ENCODE data around the gene FBLN7. TPM values are rescaled to one million over a fixed set of nuclear protein-coding genes. Genes with fewer than 3 reads are reported as not detected.

Gene FBLN7
- total RNA-seq, 2 donors from 2014 or later: 3.0 to 4.0 TPM

- H3K4me1 ChIP-seq (replicated peaks): no peaks in the 10 kb centered on the region
- no peak overlapping the region for H3K4me3 ChIP-seq
- H3K9me3 ChIP-seq: no peaks in the 10 kb centered on the region
- 80% methylated on average over 4 of the region's 4 CpGs for WGBS
- H3K36me3 ChIP-seq: no peaks in the 10 kb centered on the region
- TF ChIP-seq POLR2AphosphoS5 (IDR thresholded peaks at IDR 0.05) (no peak), POLR2A (IDR thresholded peaks at IDR 0.05) (no peak), CTCF (IDR thresholded peaks at IDR 0.05) (no peak)
- DNase-seq (ENCODE audit: low spot score): no peak
- intact Hi-C loops (cut with DNase I): no loop called here
- no peak overlapping the region for H3K27ac ChIP-seq
- no peaks in the 10 kb centered on the region for H3K27me3 ChIP-seq (replicated peaks; ENCODE audit: insufficient read depth)
Measured at GRCh38 chr2:112194482-112194881, 56.3 kb downstream of the FBLN7 start.

DNA sequence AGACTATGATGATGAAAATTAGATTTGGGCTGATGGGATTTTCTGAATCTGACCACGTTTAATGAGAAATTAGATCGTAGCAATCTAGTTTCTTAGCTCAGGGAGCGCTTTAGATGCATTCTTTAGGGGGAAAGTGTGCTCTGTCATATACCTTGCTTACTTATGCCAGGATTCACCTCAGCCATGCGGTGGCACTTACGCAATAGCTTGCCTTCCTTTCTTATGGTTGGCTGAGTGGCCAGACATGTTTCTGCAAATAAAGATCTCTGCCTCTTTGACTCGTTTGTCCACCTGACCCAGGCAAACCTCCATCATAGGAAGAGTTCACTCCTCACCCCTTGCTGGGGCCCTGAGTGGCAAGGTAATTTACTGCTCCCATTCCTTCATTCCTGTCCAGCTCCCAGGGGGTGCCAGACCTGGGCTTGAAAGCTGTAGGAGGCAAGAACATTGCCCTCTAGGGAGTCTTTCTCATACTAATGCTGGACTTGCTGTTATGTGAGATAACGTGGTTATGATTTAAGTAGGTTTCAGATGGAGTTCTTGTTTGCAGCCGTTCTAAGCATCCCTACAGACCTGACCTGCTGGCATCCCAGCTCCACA is 57.1 kb downstream of the FBLN7 start:
- DNase-seq (ENCODE audit: low spot score): no peak
- H3K27me3 ChIP-seq (replicated peaks; ENCODE audit: insufficient read depth): no peaks in the 10 kb centered on the region
- no peak overlapping the region for H3K27ac ChIP-seq
- 75% methylated on average over 8 of the region's 8 CpGs for WGBS
- H3K4me3 ChIP-seq: no peak overlapping the region
- H3K9me3 ChIP-seq: no peaks in the 10 kb centered on the region
- intact Hi-C loops (cut with DNase I): no loop called here
- H3K36me3 ChIP-seq: no peaks in the 10 kb centered on the region
- no peak for TF ChIP-seq CTCF (IDR thresholded peaks at IDR 0.05)
- no peak for TF ChIP-seq POLR2A (IDR thresholded peaks at IDR 0.05)
- no peak for TF ChIP-seq POLR2AphosphoS5 (IDR thresholded peaks at IDR 0.05)
- H3K4me1 ChIP-seq (replicated peaks): no peaks in the 10 kb centered on the region

DNA sequence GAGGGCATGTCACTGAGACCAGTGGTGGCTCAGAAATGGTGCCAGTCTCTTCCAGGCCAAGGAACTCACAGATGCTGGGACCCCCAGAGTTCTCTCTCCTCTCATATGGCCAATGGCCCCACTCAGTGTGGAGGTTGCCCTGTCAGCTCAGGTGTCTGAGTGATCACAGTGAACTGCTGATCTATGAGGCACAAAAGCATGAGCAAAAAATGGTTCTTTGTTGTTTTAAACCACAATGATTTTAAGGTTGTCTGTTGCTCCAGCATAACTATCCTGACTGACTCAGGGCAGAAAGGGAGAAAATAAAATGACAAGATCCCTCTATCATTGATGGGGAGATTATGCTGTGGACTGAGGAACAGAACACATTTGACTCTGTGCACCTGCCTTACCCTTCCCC is 57.8 kb downstream of the FBLN7 start:
- TF ChIP-seq POLR2A (IDR thresholded peaks at IDR 0.05) (no peak), POLR2AphosphoS5 (IDR thresholded peaks at IDR 0.05) (no peak), CTCF (IDR thresholded peaks at IDR 0.05) (no peak)
- Histone ChIP-seq H3K27ac (no peak overlapping the region), H3K9me3 (no peaks in the 10 kb centered on the region), H3K36me3 (no peaks in the 10 kb centered on the region), H3K27me3 (replicated peaks; ENCODE audit: insufficient read depth) (no peaks in the 10 kb centered on the region), H3K4me3 (no peak overlapping the region), H3K4me1 (replicated peaks) (no peaks in the 10 kb centered on the region)
- intact Hi-C loops (cut with DNase I): no loop called here
- DNase-seq (ENCODE audit: low spot score): no peak

DNA sequence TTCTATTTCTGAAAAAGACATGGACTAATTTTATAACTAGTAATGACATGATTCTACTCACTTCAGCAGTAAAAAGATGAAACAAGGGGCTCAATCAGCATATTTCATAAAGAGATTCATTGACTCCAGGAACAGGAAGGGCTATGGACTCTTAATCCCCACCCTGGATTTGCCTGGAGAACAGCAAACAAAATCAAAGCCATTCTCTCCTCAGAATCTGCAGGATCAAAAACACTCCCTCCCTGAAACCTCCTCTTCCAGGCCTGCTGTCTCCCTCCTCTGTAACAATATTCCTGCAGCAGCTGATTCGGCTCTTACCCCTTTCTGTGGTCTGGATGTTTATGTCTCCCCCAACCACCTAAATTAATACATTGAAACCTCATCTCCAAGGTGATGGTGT is 59.7 kb downstream of the FBLN7 start:
- H3K9me3 ChIP-seq: no peaks in the 10 kb centered on the region
- no peak for DNase-seq (ENCODE audit: low spot score)
- H3K4me1 ChIP-seq (replicated peaks): no peaks in the 10 kb centered on the region
- H3K36me3 ChIP-seq: no peaks in the 10 kb centered on the region
- WGBS: 67% methylated on average over 1 of the region's 1 CpG
- no peak overlapping the region for H3K4me3 ChIP-seq
- H3K27me3 ChIP-seq (replicated peaks; ENCODE audit: insufficient read depth): no peaks in the 10 kb centered on the region
- H3K27ac ChIP-seq: no peak overlapping the region
- intact Hi-C loops (cut with DNase I): no loop called here
- TF ChIP-seq CTCF (IDR thresholded peaks at IDR 0.05) (no peak), POLR2AphosphoS5 (IDR thresholded peaks at IDR 0.05) (no peak), POLR2A (IDR thresholded peaks at IDR 0.05) (no peak)

- TF ChIP-seq POLR2A (IDR thresholded peaks at IDR 0.05): no peak
- no peak for TF ChIP-seq CTCF (IDR thresholded peaks at IDR 0.05)
- TF ChIP-seq POLR2AphosphoS5 (IDR thresholded peaks at IDR 0.05): no peak
- Histone ChIP-seq H3K4me3 (no peak overlapping the region), H3K9me3 (no peaks in the 10 kb centered on the region), H3K27me3 (replicated peaks; ENCODE audit: insufficient read depth) (no peaks in the 10 kb centered on the region), H3K27ac (no peak overlapping the region), H3K36me3 (no peaks in the 10 kb centered on the region), H3K4me1 (replicated peaks) (no peaks in the 10 kb centered on the region)
- intact Hi-C loops (cut with DNase I): no loop called here
- no peak for DNase-seq (ENCODE audit: low spot score)
Measured at GRCh38 chr2:112198780-112199179, 60.6 kb downstream of the FBLN7 start.
